ELR (cell line): Measurements from ENCODE around the gene RANBP2.

Experiments
- DNase-seq: peaks from one replicate; pipeline ENCODE4 v3.0.0-alpha.2; 2015; ENCODE audit warnings: low read depth

RANBP2 gene

GRCh38 chr2:108778857-108779256 lies 59.6 kb downstream of the RANBP2 start:
- DNase-seq: no peak

GRCh38 chr2:108786008-108786353 lies 66.7 kb downstream of the RANBP2 start:
- DNase-seq: no peak

GRCh38 chr2:108786354-108787215 lies 67.3 kb downstream of the RANBP2 start, which contains the start of gene CCDC138:
CCDC138 (plus strand) TSS chr2:108786771; CDS start chr2:108786823, 52 bp downstream.
- DNase-seq: peak; percentile 96

- no peak for DNase-seq
These were observed 67.9 kb downstream of the RANBP2 start for GRCh38 chr2:108787216-108787541.

- no peak for DNase-seq
These were observed 83.9 kb downstream of the RANBP2 start for GRCh38 chr2:108803045-108803736.

- DNase-seq: no peak
These were observed 85.8 kb downstream of the RANBP2 start for GRCh38 chr2:108805032-108805431.

GRCh38 chr2:108805782-108806181 lies 86.5 kb downstream of the RANBP2 start:
- no peak for DNase-seq

GRCh38 chr2:108806371-108807113 lies 87.3 kb downstream of the RANBP2 start:
- DNase-seq: no peak

GRCh38 chr2:108809936-108810335 lies 90.7 kb downstream of the RANBP2 start:
- DNase-seq: no peak

GRCh38 chr2:108810993-108811957 lies 92.0 kb downstream of the RANBP2 start:
- no peak for DNase-seq

- DNase-seq: no peak
These were observed 94.5 kb downstream of the RANBP2 start for GRCh38 chr2:108813732-108814131.

- no peak for DNase-seq
These were observed 101.2 kb downstream of the RANBP2 start for GRCh38 chr2:108820482-108820881.

GRCh38 chr2:108823286-108823685 lies 104.0 kb downstream of the RANBP2 start:
- no peak for DNase-seq

- DNase-seq: no peak
These were observed 105.2 kb downstream of the RANBP2 start for GRCh38 chr2:108824316-108825070.

- DNase-seq: no peak
These were observed 106.0 kb downstream of the RANBP2 start for GRCh38 chr2:108825254-108825653.

GRCh38 chr2:108825736-108826135 lies 106.5 kb downstream of the RANBP2 start:
- DNase-seq: peak; percentile 7

GRCh38 chr2:108829578-108830310 lies 110.5 kb downstream of the RANBP2 start:
- DNase-seq: no peak

- peak; percentile 8 for DNase-seq
These were observed 113.9 kb downstream of the RANBP2 start for GRCh38 chr2:108833219-108833618.

GRCh38 chr2:108834620-108835019 lies 115.3 kb downstream of the RANBP2 start:
- DNase-seq: no peak

- DNase-seq: no peak
These were observed 115.8 kb downstream of the RANBP2 start for GRCh38 chr2:108835040-108835439.
